MCF 10A (cell line): ENCODE measurements around the gene PLPP3. TPM values are rescaled to one million over a fixed set of nuclear protein-coding genes. Genes with fewer than 3 reads are reported as not detected.

Experiments used
- BruUV-seq: library from RNA; stranded (reverse); fragments of 400-500 nt; replicated peaks from 2 replicates; lab custom pipeline; 2021; lab: Mats Ljungman, UMichigan
- CTCF ChIA-PET: fragments of 300-600 bp; sonication (Branson Sonifier 250); formaldehyde crosslinking; extraction: SDS; loops from one replicate; lab custom pipeline; 2021; ENCODE audit warnings: antibody characterized with exemption, inconsistent platforms; lab: Yijun Ruan, JAX
- POLR2A ChIA-PET: fragments of 300-600, 350-650 bp; sonication (Branson Sonifier 250); formaldehyde crosslinking; extraction: SDS; loops from one replicate; lab custom pipeline; 2020; ENCODE audit warnings: antibody characterized with exemption, inconsistent platforms; lab: Yijun Ruan, JAX
- DNase-seq: peaks from one replicate; pipeline ENCODE4 v3.0.0-alpha.2; 2018; ENCODE audit not compliant: unreplicated experiment
- H3K27ac Mint-ChIP-seq: one replicate; pipeline ENCODE4 v1.8.0; 2022; ENCODE audit warnings: mild to moderate bottlenecking, low read depth, mixed read lengths; ENCODE audit not compliant: unreplicated experiment
- H3K27me3 Mint-ChIP-seq: one replicate; pipeline ENCODE4 v1.8.0; 2022; ENCODE audit warnings: mixed read lengths; ENCODE audit not compliant: insufficient read depth, unreplicated experiment
- H3K36me3 Mint-ChIP-seq: one replicate; pipeline ENCODE4 v1.8.0; 2022; ENCODE audit warnings: mild to moderate bottlenecking, moderate library complexity, mixed read lengths; ENCODE audit not compliant: insufficient read depth, unreplicated experiment
- H3K4me1 Mint-ChIP-seq: one replicate; pipeline ENCODE4 v1.8.0; 2022; ENCODE audit warnings: mixed read lengths; ENCODE audit not compliant: insufficient read depth, unreplicated experiment
- H3K4me3 Mint-ChIP-seq: one replicate; pipeline ENCODE4 v1.8.0; 2022; ENCODE audit warnings: mild to moderate bottlenecking, moderate library complexity, mixed read lengths; ENCODE audit not compliant: unreplicated experiment
- H3K9me3 Mint-ChIP-seq: one replicate; pipeline ENCODE4 v1.8.0; 2022; ENCODE audit warnings: mixed read lengths; ENCODE audit not compliant: unreplicated experiment
- CTCF ChIP-seq: fragments of 200-600 bp; IDR thresholded peaks from one replicate; pipeline ENCODE4 v1.8.0; 2022; ENCODE audit warnings: antibody characterized with exemption, mild to moderate bottlenecking; ENCODE audit not compliant: unreplicated experiment
- intact Hi-C: fragments of 100-400 bp; cut with micrococcal nuclease; formaldehyde crosslinking; loops from 2 replicates; pipeline ENCODE4 v1.14.1; 2022
- total RNA-seq: library from RNA; stranded (reverse); gene quantifications from 2 replicates; pipeline ENCODE4 v1.2.3, GENCODE V29; 2022

PLPP3 gene
- total RNA-seq, 1 experiment from 2014 or later = 0.84 TPM

GRCh38 chr1:56550138-56550858, 29.1 kb downstream of the PLPP3 start:
- H3K4me1 Mint-ChIP-seq = no peaks in the 10 kb centered on the region
- H3K36me3 Mint-ChIP-seq = no peaks in the 10 kb centered on the region
- CTCF ChIA-PET = interaction anchor here (0.7 kb wide), 1 partner anchor 478 kb away, joined by 3 read pairs; no protein-coding TSS in a partner anchor
- intact Hi-C loops = no loop called here
- H3K4me3 Mint-ChIP-seq = no peak overlapping the region
- no TSS peak for BruUV-seq
- no peak overlapping the region for H3K27ac Mint-ChIP-seq
- H3K9me3 Mint-ChIP-seq = no peaks in the 10 kb centered on the region
- TF ChIP-seq CTCF = no peak
- H3K27me3 Mint-ChIP-seq = no peaks in the 10 kb centered on the region
- POLR2A ChIA-PET = no interaction called here
- no peak for DNase-seq

GRCh38 chr1:56548571-56548970, 30.8 kb downstream of the PLPP3 start:
- TF ChIP-seq CTCF = no peak
- intact Hi-C loops = no loop called here
- H3K4me3 Mint-ChIP-seq = no peak overlapping the region
- no peak for DNase-seq
- ChIA-PET POLR2A (interaction anchor here (0.7 kb wide), 1 partner anchor 1060 kb away, joined by 4 read pairs; no protein-coding TSS in a partner anchor), CTCF (interaction anchor here (0.6 to 1.5 kb wide), 2 partner anchors 28 to 269 kb away, joined by 3 to 6 read pairs; no protein-coding TSS in a partner anchor)
- no TSS peak for BruUV-seq
- H3K9me3 Mint-ChIP-seq = no peaks in the 10 kb centered on the region
- H3K27ac Mint-ChIP-seq = no peak overlapping the region
- no peaks in the 10 kb centered on the region for H3K4me1 Mint-ChIP-seq
- H3K27me3 Mint-ChIP-seq = no peaks in the 10 kb centered on the region
- H3K36me3 Mint-ChIP-seq = no peaks in the 10 kb centered on the region

GRCh38 chr1:56547977-56548376, 31.4 kb downstream of the PLPP3 start:
- DNase-seq = no peak
- Mint-ChIP-seq H3K4me1 (no peaks in the 10 kb centered on the region), H3K4me3 (no peak overlapping the region), H3K27me3 (no peaks in the 10 kb centered on the region), H3K36me3 (no peaks in the 10 kb centered on the region), H3K27ac (no peak overlapping the region), H3K9me3 (no peaks in the 10 kb centered on the region)
- TF ChIP-seq CTCF = no peak
- CTCF ChIA-PET = interaction anchor here (0.6 to 1.5 kb wide), 2 partner anchors 29 to 270 kb away, joined by 3 to 6 read pairs; no protein-coding TSS in a partner anchor
- POLR2A ChIA-PET = interaction anchor here (0.7 kb wide), 1 partner anchor 1060 kb away, joined by 4 read pairs; no protein-coding TSS in a partner anchor
- no TSS peak for BruUV-seq
- intact Hi-C loops = no loop called here

DNA sequence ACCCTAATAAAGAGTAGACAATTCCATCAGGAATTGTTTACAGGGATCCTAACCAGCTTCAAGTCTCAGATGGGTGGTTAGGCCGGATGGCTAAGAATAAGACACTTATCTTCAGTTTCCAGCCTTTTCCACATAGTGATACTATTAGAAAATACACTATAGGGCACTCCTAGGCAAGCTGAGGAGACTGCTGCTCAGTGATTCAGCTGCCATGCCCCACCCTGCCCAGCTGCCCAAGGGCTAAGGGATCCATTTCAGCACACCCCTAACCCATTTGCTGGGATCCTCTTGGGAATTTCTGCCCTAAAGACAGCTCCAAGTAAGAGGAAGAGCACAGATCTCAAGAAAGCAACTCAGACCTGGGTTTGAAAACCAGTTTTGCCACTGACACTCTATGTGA, 31.9 kb downstream of the PLPP3 start:
- CTCF ChIA-PET = interaction anchor here (1.5 kb wide), 1 partner anchor 30 kb away, joined by 6 read pairs; no protein-coding TSS in a partner anchor
- H3K36me3 Mint-ChIP-seq = no peaks in the 10 kb centered on the region
- no peaks in the 10 kb centered on the region for H3K4me1 Mint-ChIP-seq
- no peak overlapping the region for H3K4me3 Mint-ChIP-seq
- BruUV-seq = no TSS peak
- POLR2A ChIA-PET = no interaction called here
- intact Hi-C loops = no loop called here
- no peak for DNase-seq
- H3K27me3 Mint-ChIP-seq = no peaks in the 10 kb centered on the region
- H3K27ac Mint-ChIP-seq = no peak overlapping the region
- H3K9me3 Mint-ChIP-seq = no peaks in the 10 kb centered on the region
- no peak for TF ChIP-seq CTCF
